GM12865 (cell line): ENCODE data around the gene TTC8.
"Not testable (repeated sequence)": the region's sequence is repeated elsewhere in the genome, so short reads cannot be mapped to it uniquely, and the experiment has no call there.

Source experiments
- DNase-seq: peaks from one replicate; pipeline ENCODE4 v3.0.0; 2010; ENCODE audit warnings: low read depth
- H3K4me3 ChIP-seq: 2 replicates; pipeline ENCODE4 v1.5.1; 2011; ENCODE audit warnings: mild to moderate bottlenecking, low read depth, low read length, control low read depth
- TF ChIP-seq, protein P1 (sequence below): IDR thresholded peaks from 2 replicates; pipeline ENCODE4 v1.5.1; 2011; ENCODE audit warnings: low read length, control low read depth, low read depth, inconsistent platforms; ENCODE audit not compliant: insufficient read depth; ENCODE audit errors: missing control alignments

TTC8 gene

DNA sequence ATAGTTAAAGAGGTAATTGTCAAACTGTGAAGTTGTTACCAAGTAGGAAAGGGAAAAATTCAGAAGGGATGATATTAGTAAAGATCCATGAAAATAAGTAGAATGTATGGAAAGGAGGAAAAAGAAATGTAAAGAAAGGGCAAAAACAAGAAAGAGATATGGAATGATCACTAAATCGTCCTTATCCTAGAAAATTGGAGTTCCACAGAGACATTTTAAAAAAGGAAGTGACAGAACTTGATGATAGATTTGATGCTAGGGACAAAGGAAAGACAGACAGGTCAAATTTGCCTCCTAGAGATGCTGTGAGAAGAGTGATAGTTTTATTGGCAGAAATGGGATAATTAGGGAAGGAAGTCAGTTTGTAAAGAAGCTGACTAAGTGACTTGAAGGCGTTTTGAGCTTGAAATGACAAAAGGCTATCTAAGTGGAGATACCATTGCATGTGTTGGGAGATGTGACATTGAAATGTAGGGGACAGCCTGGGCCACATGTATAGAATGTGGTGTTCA is 20.6 kb downstream of the TTC8 start:
- DNase-seq: no peak
- TF ChIP-seq, protein P1, sequence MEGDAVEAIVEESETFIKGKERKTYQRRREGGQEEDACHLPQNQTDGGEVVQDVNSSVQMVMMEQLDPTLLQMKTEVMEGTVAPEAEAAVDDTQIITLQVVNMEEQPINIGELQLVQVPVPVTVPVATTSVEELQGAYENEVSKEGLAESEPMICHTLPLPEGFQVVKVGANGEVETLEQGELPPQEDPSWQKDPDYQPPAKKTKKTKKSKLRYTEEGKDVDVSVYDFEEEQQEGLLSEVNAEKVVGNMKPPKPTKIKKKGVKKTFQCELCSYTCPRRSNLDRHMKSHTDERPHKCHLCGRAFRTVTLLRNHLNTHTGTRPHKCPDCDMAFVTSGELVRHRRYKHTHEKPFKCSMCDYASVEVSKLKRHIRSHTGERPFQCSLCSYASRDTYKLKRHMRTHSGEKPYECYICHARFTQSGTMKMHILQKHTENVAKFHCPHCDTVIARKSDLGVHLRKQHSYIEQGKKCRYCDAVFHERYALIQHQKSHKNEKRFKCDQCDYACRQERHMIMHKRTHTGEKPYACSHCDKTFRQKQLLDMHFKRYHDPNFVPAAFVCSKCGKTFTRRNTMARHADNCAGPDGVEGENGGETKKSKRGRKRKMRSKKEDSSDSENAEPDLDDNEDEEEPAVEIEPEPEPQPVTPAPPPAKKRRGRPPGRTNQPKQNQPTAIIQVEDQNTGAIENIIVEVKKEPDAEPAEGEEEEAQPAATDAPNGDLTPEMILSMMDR: no peak
- no peak overlapping the region for H3K4me3 ChIP-seq

DNA sequence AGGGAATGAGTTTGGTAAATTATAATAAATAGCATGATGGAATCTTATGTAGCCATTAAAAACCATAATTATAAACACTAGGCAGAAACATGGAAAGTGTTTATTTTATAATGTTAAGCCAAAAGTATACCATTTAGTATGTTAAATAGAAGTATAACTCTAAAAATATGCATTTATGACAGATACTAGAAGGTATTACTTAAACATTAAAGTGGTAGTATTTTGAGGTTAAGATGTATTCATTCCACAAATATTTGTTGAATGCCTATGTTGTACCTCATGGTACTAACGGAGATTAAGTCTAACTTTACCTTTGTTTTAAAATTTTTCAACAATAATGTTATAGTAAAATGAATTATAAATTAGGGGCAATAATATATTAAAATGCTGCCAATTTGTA is 24.1 kb downstream of the TTC8 start:
- TF ChIP-seq, protein P1: no peak
- H3K4me3 ChIP-seq: no peak overlapping the region
- DNase-seq: no peak

DNA sequence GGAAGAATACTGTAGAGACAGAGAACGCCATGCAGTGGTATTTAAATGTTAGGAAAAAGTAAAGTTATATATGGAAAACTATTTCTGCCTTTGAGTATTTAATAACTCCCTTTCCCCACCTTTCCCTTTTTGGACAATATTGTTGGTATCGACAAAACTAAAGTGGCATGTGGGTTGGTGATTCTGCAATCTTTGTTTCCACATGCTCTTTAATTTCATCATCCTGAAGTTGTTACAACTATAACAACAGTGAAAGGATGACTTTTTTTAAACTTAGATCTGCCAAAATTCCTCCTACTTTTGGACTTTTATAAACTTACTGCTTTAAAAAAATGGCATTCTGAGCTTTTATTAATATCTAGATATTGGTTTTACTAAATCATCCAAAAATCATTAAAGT is 25.3 kb downstream of the TTC8 start:
- H3K4me3 ChIP-seq: no peak overlapping the region
- DNase-seq: no peak
- TF ChIP-seq, protein P1: no peak

DNA sequence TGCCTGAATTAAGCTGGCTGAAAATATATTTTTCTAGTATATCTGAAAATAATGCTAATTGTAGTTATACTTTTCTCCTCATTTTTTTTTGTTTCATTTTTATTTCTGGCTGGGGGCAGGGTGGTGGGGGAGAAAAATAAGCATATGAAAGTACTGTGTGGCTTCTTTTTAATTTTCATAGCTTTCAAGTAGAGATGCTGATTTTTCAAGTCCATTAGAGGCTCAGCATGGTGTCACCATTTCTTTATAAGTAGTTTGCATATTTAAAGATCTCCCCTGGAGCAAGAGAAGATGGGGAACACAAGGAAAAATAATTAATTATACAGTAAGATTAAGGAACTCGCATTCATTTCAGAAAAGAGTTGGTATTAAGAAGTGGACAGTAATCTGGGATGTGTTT is 27.1 kb downstream of the TTC8 start:
- no peak for DNase-seq
- TF ChIP-seq, protein P1: no peak
- H3K4me3 ChIP-seq: no peak overlapping the region

DNA sequence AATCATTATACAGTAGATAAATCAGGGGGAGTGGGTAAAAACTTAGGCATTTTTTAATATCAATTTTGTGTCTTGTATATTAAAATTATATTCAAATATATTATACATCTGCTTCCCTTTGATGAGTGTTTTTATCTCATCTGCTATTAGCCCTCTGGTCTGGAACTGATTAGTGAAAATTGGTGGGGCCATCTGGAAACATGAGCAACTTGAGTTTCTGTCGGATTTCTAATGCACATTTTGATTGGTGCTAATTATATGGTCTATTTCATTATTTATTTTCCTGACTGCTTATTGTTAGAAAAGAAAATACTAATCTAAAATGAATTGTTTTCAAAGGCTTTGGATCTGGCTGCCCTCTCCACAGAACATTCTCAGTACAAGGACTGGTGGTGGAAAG is 28.2 kb downstream of the TTC8 start:
- DNase-seq: no peak
- TF ChIP-seq, protein P1: no peak
- no peak overlapping the region for H3K4me3 ChIP-seq

DNA sequence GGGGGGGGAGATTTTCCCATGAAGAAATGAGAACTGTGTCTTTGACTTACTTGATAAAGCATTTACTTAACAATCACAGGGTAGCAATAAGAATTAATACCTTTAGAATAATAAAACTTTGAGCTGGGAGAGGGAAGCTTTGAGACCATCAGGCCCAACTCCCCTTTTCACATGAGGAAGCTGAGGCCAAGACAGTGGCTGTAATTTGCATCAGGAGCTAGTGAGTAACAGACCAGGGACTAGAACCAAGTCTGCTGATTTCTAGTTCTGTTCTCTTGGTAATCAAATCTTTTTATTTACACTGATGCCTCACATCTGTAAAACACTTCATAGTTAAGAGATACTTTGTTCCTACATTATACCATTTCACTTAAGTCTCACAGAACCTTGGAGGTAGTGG is 28.7 kb downstream of the TTC8 start:
- no peak for DNase-seq
- TF ChIP-seq, protein P1: no peak
- H3K4me3 ChIP-seq: no peak overlapping the region

DNA sequence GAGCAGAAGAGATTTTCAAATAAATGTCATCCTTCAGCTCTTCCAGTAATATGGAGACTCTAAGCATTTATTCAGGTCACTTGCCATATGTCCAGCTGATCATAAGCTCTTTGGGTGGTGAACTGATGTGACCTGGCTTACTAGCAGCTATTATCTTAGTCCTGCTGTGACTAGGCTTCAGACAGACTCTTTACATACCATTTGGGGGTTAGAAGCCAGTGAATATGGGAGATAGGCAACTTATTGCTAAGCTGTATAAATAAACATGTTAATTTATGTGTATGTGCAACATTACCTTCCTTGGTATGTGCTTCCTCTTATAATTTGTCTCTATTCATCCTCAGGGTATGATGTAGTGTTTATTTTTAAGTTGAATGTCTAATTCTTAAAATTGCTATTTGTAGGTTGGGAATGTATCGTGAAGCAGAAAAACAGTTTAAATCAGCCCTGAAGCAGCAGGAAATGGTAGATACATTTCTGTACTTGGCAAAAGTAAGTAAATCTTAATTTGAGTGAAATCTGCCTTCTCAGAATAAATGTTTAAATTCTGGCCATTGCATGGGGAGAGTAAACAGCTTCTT is 32.4 kb downstream of the TTC8 start:
- H3K4me3 ChIP-seq: no peak overlapping the region
- DNase-seq: no peak
- TF ChIP-seq, protein P1: no peak

DNA sequence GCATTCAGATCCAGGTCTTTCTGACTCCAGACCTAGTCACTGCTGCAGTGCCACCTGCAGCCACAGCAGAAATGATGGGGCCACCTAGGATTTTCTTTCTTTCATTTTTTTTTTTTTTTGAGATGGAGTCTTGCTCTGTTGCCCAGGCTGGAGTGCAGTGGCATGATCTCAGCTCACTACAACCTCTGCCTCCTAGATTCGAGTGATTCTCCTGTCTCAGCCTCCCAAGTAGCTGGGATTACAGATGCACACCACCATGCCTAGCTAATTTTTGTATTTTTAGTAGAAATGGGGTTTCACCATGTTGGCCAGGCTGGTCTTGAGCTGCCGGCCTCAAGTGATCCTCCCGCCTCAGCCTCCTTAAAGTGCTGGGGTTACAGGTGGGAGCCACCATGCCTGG is 33.4 kb downstream of the TTC8 start:
- DNase-seq, H3K4me3 ChIP-seq: not testable (repeated sequence)

DNA sequence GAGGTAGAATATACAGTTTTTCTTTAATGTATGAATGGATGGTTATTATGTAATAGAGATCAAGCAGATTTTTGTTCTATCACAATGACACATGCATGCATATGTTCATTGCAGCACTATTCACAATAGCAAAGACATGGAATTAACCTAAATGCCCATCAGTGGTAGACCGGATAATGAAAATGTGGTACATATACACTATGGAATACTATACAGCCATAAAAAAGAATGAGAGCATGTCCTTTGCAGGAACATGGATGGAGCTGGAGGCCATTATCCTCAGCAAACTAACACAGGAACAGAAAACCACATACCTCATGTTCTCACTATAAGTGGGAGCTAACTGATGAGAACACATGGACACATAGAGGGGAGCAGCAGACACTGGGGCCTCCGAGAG is 34.7 kb downstream of the TTC8 start:
- not testable (repeated sequence) for DNase-seq, H3K4me3 ChIP-seq
